Measurements from ENCODE around the gene SUN2. TPM values are rescaled to one million over a fixed set of nuclear protein-coding genes. Genes with fewer than 3 reads are reported as not detected.

Gene SUN2
- total and polyA plus RNA-seq, 2 of the 13 experiments (the other 11 are each of a cell fraction or from before 2014, with no cell fraction given), result 45.6 to 56.6 TPM

- TF ChIP-seq ZBTB10 (CRISPR knock-in tag; IDR thresholded peaks at IDR 0.05; ENCODE audit: borderline replicate concordance), result peak; percentile 93
- peak; percentile 71; the same call in 1 of the 2 replicates for TF ChIP-seq ZNF205 (CRISPR knock-in tag; IDR thresholded peaks at IDR 0.05)
- TF ChIP-seq ZNF703 (CRISPR knock-in tag; IDR thresholded peaks at IDR 0.05; ENCODE audit: borderline replicate concordance), result no peak
- no peak for TF ChIP-seq CERS6 (CRISPR knock-in tag; IDR thresholded peaks at IDR 0.05)
- TF ChIP-seq SYNCRIP (IDR thresholded peaks at IDR 0.05; ENCODE audit: insufficient read depth, low read depth, low read length), result no peak
- TF ChIP-seq NRL (CRISPR knock-in tag; IDR thresholded peaks at IDR 0.05; ENCODE audit: borderline replicate concordance), result no peak
- TF ChIP-seq ZNF773 (CRISPR knock-in tag; IDR thresholded peaks at IDR 0.05; ENCODE audit: borderline replicate concordance), result peak; percentile 59; the same call in 1 of the 2 replicates
- no peak for TF ChIP-seq PHB2 (IDR thresholded peaks at IDR 0.05; ENCODE audit: partially characterized antibody)
- TF ChIP-seq KDM5A (IDR thresholded peaks at IDR 0.05; ENCODE audit: borderline replicate concordance, low read length), result peak; percentile 74; the same call in 1 of the 2 replicates
- TF ChIP-seq EEA1 (CRISPR knock-in tag; IDR thresholded peaks at IDR 0.05; ENCODE audit: borderline replicate concordance), result 0 out of 2 replicates have a peak, but pooled peaks have one; percentile 27
- peak; percentile 92; the same call in 1 of the 2 replicates for TF ChIP-seq REL (CRISPR knock-in tag; conservative IDR thresholded peaks at IDR 0.05)
- no peak; the same call in 1 of the 2 replicates for TF ChIP-seq ZNF253 (CRISPR knock-in tag; IDR thresholded peaks at IDR 0.05; ENCODE audit: borderline replicate concordance)
- TF ChIP-seq CENPX (CRISPR knock-in tag; IDR thresholded peaks at IDR 0.05), result no peak
- no peak for TF ChIP-seq ZNF20 (CRISPR knock-in tag; IDR thresholded peaks at IDR 0.05)
- TF ChIP-seq ZFP62 (CRISPR knock-in tag; IDR thresholded peaks at IDR 0.05), result 0 out of 2 replicates have a peak, but pooled peaks have one; percentile 26
- TF ChIP-seq ZNF891 (CRISPR knock-in tag; IDR thresholded peaks at IDR 0.05), result no peak
- peak; percentile 95 for TF ChIP-seq SP4 (CRISPR knock-in tag; IDR thresholded peaks at IDR 0.05)
- TF ChIP-seq IKZF4 (CRISPR knock-in tag; IDR thresholded peaks at IDR 0.05; ENCODE audit: borderline replicate concordance, low read depth, not compliant biosample characterization), result peak; percentile 73
- peak; percentile 73 for TF ChIP-seq ZBTB38 (CRISPR knock-in tag; IDR thresholded peaks at IDR 0.05)
- peak; percentile 51 for TF ChIP-seq ZXDC (CRISPR knock-in tag; IDR thresholded peaks at IDR 0.05)
- peak; percentile 62; the same call in 1 of the 2 replicates for TF ChIP-seq ZNF547 (CRISPR knock-in tag; IDR thresholded peaks at IDR 0.05)
Observed at GRCh38 chr22:38700789-38701628, 54.8 kb downstream of the SUN2 start, which contains the start of gene JOSD1 (continued).

Data from HepG2 (cell line).